ENCODE data around the gene ITPKB.
"Not testable (repeated sequence)": the region's sequence is repeated elsewhere in the genome, so short reads cannot be mapped to it uniquely, and the experiment has no call there.

ITPKB gene

GRCh38 chr1:226619031-226619430, 120.1 kb downstream of the ITPKB start:
- Histone ChIP-seq H3K9me3 (replicated peaks; ENCODE audit: insufficient read depth, low read length) (no peaks in the 10 kb centered on the region), H3K27ac (ENCODE audit: low read length) (no peak overlapping the region), H3K4me1 (ENCODE audit: low read length) (no peaks in the 10 kb centered on the region), H2AFZ (ENCODE audit: low read length) (no peak overlapping the region), H3K9me2 (replicated peaks; ENCODE audit: insufficient read depth, low read length) (no peaks in the 10 kb centered on the region), H3K79me2 (ENCODE audit: low read length) (no peaks in the 10 kb centered on the region), H3K4me3 (ENCODE audit: low read length) (no peak overlapping the region), H4K20me1 (ENCODE audit: insufficient read depth, low read length) (no peaks in the 10 kb centered on the region), H3K9ac (ENCODE audit: low read length) (no peak overlapping the region), H3K36me3 (replicated peaks; ENCODE audit: insufficient read depth, low read length) (no peaks in the 10 kb centered on the region), H3K4me2 (ENCODE audit: low read depth, low read length) (no peak overlapping the region), H3K27me3 (replicated peaks; ENCODE audit: insufficient read depth, low read length) (no peaks in the 10 kb centered on the region), H3F3A (ENCODE audit: insufficient read depth, low read length) (no peaks in the 10 kb centered on the region)
- TF ChIP-seq EZH2 (optimal IDR thresholded peaks at IDR 0.05; ENCODE audit: low read depth, low read length): no peak
- TF ChIP-seq EZH2phosphoT487 (IDR thresholded peaks at IDR 0.05; ENCODE audit: low read length): no peak
- TF ChIP-seq, protein P1, sequence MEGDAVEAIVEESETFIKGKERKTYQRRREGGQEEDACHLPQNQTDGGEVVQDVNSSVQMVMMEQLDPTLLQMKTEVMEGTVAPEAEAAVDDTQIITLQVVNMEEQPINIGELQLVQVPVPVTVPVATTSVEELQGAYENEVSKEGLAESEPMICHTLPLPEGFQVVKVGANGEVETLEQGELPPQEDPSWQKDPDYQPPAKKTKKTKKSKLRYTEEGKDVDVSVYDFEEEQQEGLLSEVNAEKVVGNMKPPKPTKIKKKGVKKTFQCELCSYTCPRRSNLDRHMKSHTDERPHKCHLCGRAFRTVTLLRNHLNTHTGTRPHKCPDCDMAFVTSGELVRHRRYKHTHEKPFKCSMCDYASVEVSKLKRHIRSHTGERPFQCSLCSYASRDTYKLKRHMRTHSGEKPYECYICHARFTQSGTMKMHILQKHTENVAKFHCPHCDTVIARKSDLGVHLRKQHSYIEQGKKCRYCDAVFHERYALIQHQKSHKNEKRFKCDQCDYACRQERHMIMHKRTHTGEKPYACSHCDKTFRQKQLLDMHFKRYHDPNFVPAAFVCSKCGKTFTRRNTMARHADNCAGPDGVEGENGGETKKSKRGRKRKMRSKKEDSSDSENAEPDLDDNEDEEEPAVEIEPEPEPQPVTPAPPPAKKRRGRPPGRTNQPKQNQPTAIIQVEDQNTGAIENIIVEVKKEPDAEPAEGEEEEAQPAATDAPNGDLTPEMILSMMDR (IDR thresholded peaks at IDR 0.05; ENCODE audit: low read length): no peak
- DNase-seq: no peak

GRCh38 chr1:226618380-226618779, 120.7 kb downstream of the ITPKB start:
- no peaks in the 10 kb centered on the region for H3K9me3 ChIP-seq (replicated peaks; ENCODE audit: insufficient read depth, low read length)
- DNase-seq: no peak
- H3K27me3 ChIP-seq (replicated peaks; ENCODE audit: insufficient read depth, low read length): no peaks in the 10 kb centered on the region
- H3K9ac ChIP-seq (ENCODE audit: low read length): no peak overlapping the region
- H3K9me2 ChIP-seq (replicated peaks; ENCODE audit: insufficient read depth, low read length): no peaks in the 10 kb centered on the region
- no peak overlapping the region for H2AFZ ChIP-seq (ENCODE audit: low read length)
- H3F3A ChIP-seq (ENCODE audit: insufficient read depth, low read length): no peaks in the 10 kb centered on the region
- no peak overlapping the region for H3K4me2 ChIP-seq (ENCODE audit: low read depth, low read length)
- TF ChIP-seq EZH2 (optimal IDR thresholded peaks at IDR 0.05; ENCODE audit: low read depth, low read length) (no peak), EZH2phosphoT487 (IDR thresholded peaks at IDR 0.05; ENCODE audit: low read length) (no peak)
- TF ChIP-seq, protein P1 (IDR thresholded peaks at IDR 0.05; ENCODE audit: low read length): no peak
- no peak overlapping the region for H3K27ac ChIP-seq (ENCODE audit: low read length)
- H3K4me1 ChIP-seq (ENCODE audit: low read length): no peaks in the 10 kb centered on the region
- no peaks in the 10 kb centered on the region for H3K79me2 ChIP-seq (ENCODE audit: low read length)
- no peaks in the 10 kb centered on the region for H4K20me1 ChIP-seq (ENCODE audit: insufficient read depth, low read length)
- no peaks in the 10 kb centered on the region for H3K36me3 ChIP-seq (replicated peaks; ENCODE audit: insufficient read depth, low read length)
- H3K4me3 ChIP-seq (ENCODE audit: low read length): no peak overlapping the region

- H3K4me3 ChIP-seq (ENCODE audit: low read length); H3K9ac ChIP-seq (ENCODE audit: low read length); H3K79me2 ChIP-seq (ENCODE audit: low read length); H3K9me3 ChIP-seq (replicated peaks; ENCODE audit: insufficient read depth, low read length); DNase-seq; H3K27ac ChIP-seq (ENCODE audit: low read length); H3K36me3 ChIP-seq (replicated peaks; ENCODE audit: insufficient read depth, low read length); H3K27me3 ChIP-seq (replicated peaks; ENCODE audit: insufficient read depth, low read length); H2AFZ ChIP-seq (ENCODE audit: low read length); H4K20me1 ChIP-seq (ENCODE audit: insufficient read depth, low read length); H3F3A ChIP-seq (ENCODE audit: insufficient read depth, low read length); H3K4me2 ChIP-seq (ENCODE audit: low read depth, low read length); H3K4me1 ChIP-seq (ENCODE audit: low read length); H3K9me2 ChIP-seq (replicated peaks; ENCODE audit: insufficient read depth, low read length): not testable (repeated sequence)
These were observed 121.4 kb downstream of the ITPKB start for GRCh38 chr1:226617719-226618118.

DNA sequence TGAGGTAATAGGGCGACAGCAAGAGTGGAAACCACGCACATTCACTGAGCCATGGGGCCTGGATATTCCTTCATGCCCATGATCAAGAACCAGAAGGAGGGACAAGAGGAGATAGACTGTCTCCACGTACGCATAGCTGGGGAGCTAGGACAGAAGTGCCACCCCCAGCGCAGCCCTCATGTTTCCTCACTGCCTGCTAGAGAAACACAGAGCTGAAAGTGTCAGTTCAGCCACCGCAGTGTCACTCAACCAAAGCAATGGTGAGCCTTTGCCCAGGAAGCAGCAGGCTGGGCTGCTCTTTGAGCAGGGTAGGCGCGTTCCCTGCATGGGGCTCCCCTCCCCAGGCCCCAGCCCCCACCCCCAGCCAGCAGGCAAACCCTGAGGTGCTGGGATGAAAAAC, 122.0 kb downstream of the ITPKB start:
- TF ChIP-seq EZH2 (optimal IDR thresholded peaks at IDR 0.05; ENCODE audit: low read depth, low read length): no peak
- TF ChIP-seq, protein P1 (IDR thresholded peaks at IDR 0.05; ENCODE audit: low read length): no peak
- TF ChIP-seq EZH2phosphoT487 (IDR thresholded peaks at IDR 0.05; ENCODE audit: low read length): no peak
- Histone ChIP-seq H3K9me2 (replicated peaks; ENCODE audit: insufficient read depth, low read length) (no peaks in the 10 kb centered on the region), H3K4me1 (ENCODE audit: low read length) (no peaks in the 10 kb centered on the region)

More for the DNA sequence above, 122.0 kb downstream of the ITPKB start:
- H4K20me1 ChIP-seq (ENCODE audit: insufficient read depth, low read length): no peaks in the 10 kb centered on the region
- no peaks in the 10 kb centered on the region for H3K9me3 ChIP-seq (replicated peaks; ENCODE audit: insufficient read depth, low read length)
- no peak overlapping the region for H2AFZ ChIP-seq (ENCODE audit: low read length)
- no peak for DNase-seq
- H3K79me2 ChIP-seq (ENCODE audit: low read length): no peaks in the 10 kb centered on the region
- H3F3A ChIP-seq (ENCODE audit: insufficient read depth, low read length): no peaks in the 10 kb centered on the region
- H3K4me2 ChIP-seq (ENCODE audit: low read depth, low read length): no peak overlapping the region
- H3K9ac ChIP-seq (ENCODE audit: low read length): no peak overlapping the region
- H3K27ac ChIP-seq (ENCODE audit: low read length): no peak overlapping the region
- H3K4me3 ChIP-seq (ENCODE audit: low read length): no peak overlapping the region
- no peaks in the 10 kb centered on the region for H3K36me3 ChIP-seq (replicated peaks; ENCODE audit: insufficient read depth, low read length)
- H3K27me3 ChIP-seq (replicated peaks; ENCODE audit: insufficient read depth, low read length): no peaks in the 10 kb centered on the region

Measured in MM.1S (cell line).